NCI-H1105 treated with DMSO at 0.1 percent for 48 hours (cell line): ENCODE data around the gene DDX53.
A peak's percentile ranks its signal among the peaks of the same experiment; 100 is the strongest.

Experiments
- DNase-seq: peaks from one replicate; lab custom pipeline; 2025; lab: John Stamatoyannopoulos, UW

Gene DDX53

GRCh38 chrX:22999696-23000223 lies at the start of gene DDX53:
Gene DDX53 (plus strand): TSS chrX:22999960. CDS start chrX:23000058, 98 bp downstream.
- DNase-seq, result no peak

GRCh38 chrX:22950269-22951266 lies 49.2 kb upstream of the DDX53 start:
- no peak for DNase-seq

- no peak for DNase-seq
Measured at GRCh38 chrX:22952010-22952409, 47.8 kb upstream of the DDX53 start.

- no peak for DNase-seq
Measured at GRCh38 chrX:22958250-22958649, 41.5 kb upstream of the DDX53 start.

- DNase-seq, result no peak
Measured at GRCh38 chrX:22959204-22959920, 40.4 kb upstream of the DDX53 start.

- no peak for DNase-seq
Measured at GRCh38 chrX:22963196-22963595, 36.6 kb upstream of the DDX53 start.

- no peak for DNase-seq
Measured at GRCh38 chrX:22968494-22968893, 31.3 kb upstream of the DDX53 start.

GRCh38 chrX:22969411-22969810 lies 30.3 kb upstream of the DDX53 start:
- no peak for DNase-seq

- DNase-seq, result no peak
Measured at GRCh38 chrX:22970861-22971260, 28.9 kb upstream of the DDX53 start.

GRCh38 chrX:22974616-22975015 lies 25.1 kb upstream of the DDX53 start:
- DNase-seq, result no peak

GRCh38 chrX:22975786-22976185 lies 24.0 kb upstream of the DDX53 start:
- no peak for DNase-seq

GRCh38 chrX:22985958-22986357 lies 13.8 kb upstream of the DDX53 start:
- DNase-seq, result no peak

GRCh38 chrX:22987452-22987851 lies 12.3 kb upstream of the DDX53 start:
- no peak for DNase-seq

- no peak for DNase-seq
Measured at GRCh38 chrX:23003116-23003515, 3.4 kb downstream of the DDX53 start.

GRCh38 chrX:23008431-23009099 lies 8.8 kb downstream of the DDX53 start:
- peak; percentile 4 for DNase-seq

GRCh38 chrX:23012162-23012561 lies 12.4 kb downstream of the DDX53 start:
- DNase-seq, result no peak

- DNase-seq, result no peak
Measured at GRCh38 chrX:23012636-23013035, 12.9 kb downstream of the DDX53 start.

- peak; percentile 3 for DNase-seq
Measured at GRCh38 chrX:23013366-23013765, 13.6 kb downstream of the DDX53 start.

- no peak for DNase-seq
Measured at GRCh38 chrX:23031600-23031999, 31.8 kb downstream of the DDX53 start.

GRCh38 chrX:23035493-23035892 lies 35.7 kb downstream of the DDX53 start:
- DNase-seq, result no peak

- DNase-seq, result no peak
Measured at GRCh38 chrX:23046443-23046842, 46.7 kb downstream of the DDX53 start.
